Lower lobe of right lung (tissue), 2 donors: ENCODE measurements around the gene MMP15. TPM values are rescaled to one million over a fixed set of nuclear protein-coding genes. Genes with fewer than 3 reads are reported as not detected.
"Not testable (repeated sequence)": the region's sequence is repeated elsewhere in the genome, so short reads cannot be mapped to it uniquely, and the experiment has no call there.

Experiments used
- ATAC-seq, 2 donors: fragments of 200-7000 bp; cut with Tn5 transposase; one replicate each; pipeline ENCODE4 v1.9.1; 2020 to 2022; ENCODE audit warnings: mild to moderate bottlenecking in 2 of 2, moderate library complexity in 2 of 2
- DNase-seq: peaks from one replicate; pipeline ENCODE4 v3.0.0-alpha.2; 2020
- H3K27ac ChIP-seq: fragments of 200-600 bp; one replicate; pipeline ENCODE4 v1.8.0; 2022
- H3K27me3 ChIP-seq: fragments of 200-600 bp; one replicate; pipeline ENCODE4 v1.8.0; 2022; ENCODE audit warnings: low read depth
- H3K36me3 ChIP-seq: fragments of 200-600 bp; one replicate; pipeline ENCODE4 v1.8.0; 2022; ENCODE audit warnings: mild to moderate bottlenecking
- H3K4me1 ChIP-seq: fragments of 200-600 bp; one replicate; pipeline ENCODE4 v1.8.0; 2022
- H3K4me3 ChIP-seq: fragments of 200-600 bp; one replicate; pipeline ENCODE4 v1.8.0; 2022; ENCODE audit warnings: mild to moderate bottlenecking
- H3K9me3 ChIP-seq: fragments of 200-600 bp; one replicate; pipeline ENCODE4 v1.8.0; 2022
- intact Hi-C: fragments of 100-400 bp; cut with DNase I; formaldehyde crosslinking; loops from one replicate; pipeline ENCODE4 v1.11.0; 2022
- long read RNA-seq: library from polyadenylated mRNA; unstranded; transcript quantifications from one replicate; pipeline ENCODE4 v2.0.0, GENCODE V29; 2021
- total RNA-seq: library from RNA; stranded (reverse); fragmentation: NEBNext Ultra II Directional; extraction: Animal tissue kit (Norgen Biotek cat#: 25700); gene quantifications from one replicate; pipeline ENCODE4 v1.2.1, GENCODE V29; 2021
- TF ChIP-seq, protein P1 (sequence below): fragments of 200-600 bp; IDR thresholded peaks from one replicate; pipeline ENCODE4 v1.8.0; 2022; ENCODE audit warnings: antibody characterized with exemption, mild to moderate bottlenecking
- donor health status: DM: no; HTN: yes; CAD: no; lungs with severe emphysema.

The MMP15 gene
- 21.5 TPM for total RNA-seq
- long read RNA-seq, full-length matches to known transcripts, result 4 of 14 reads
- long read RNA-seq, partial matches to known transcripts, result 4 of 14 reads
- long read RNA-seq, other reads (novel, unspliced or antisense), result 6 of 14 reads

DNA sequence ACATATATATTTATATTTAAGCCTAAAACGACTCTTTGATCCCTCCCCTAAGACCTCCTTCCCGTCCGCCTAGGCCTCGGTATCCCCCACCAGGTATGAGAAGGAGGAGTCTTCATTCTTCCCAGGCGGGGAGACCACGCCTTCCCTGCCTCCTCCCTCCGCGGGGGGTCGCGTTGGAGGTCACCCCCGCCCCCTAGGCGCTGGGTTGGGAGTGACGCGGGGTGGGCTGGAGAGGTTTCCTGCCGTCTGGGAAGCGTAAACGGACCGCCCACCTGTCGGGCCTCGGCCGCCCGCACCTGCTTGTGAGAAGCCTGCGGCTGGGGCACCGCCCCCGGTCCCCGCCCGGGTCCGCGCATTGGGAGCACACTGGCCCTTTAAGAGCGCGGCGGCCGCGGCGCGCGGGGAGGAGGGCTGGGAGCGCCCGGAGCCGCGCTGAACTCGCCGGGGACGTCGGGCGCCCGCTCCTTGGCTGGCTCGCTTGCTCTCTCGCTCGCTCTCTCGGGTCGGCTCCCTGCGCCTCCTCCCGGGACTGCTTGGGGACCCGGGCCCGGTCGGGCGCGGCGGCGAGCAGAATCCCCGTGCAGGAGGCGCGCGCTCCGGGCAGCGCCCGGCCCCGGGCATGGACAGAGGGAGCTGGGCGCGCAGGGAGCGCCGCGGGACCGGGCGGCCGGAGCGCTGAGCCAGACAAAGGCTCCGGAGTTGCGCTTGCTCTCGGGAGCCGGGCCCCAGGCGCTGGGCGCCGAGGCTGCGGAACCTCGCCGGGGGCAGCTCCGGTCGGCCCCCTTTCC is at the start of gene MMP15:
MMP15 (plus strand) TSS at position 404 of the 788 bp plus-strand sequence. CDS start 597 bp downstream, outside the sequence.
- ATAC-seq, result peak; percentile 86 to 87
- Histone ChIP-seq H3K27ac (peak within 1 kb of the TSS; percentile 87), H3K27me3 (no peaks in the 10 kb centered on the region), H3K4me3 (peak within 1 kb of the TSS; percentile 81), H3K9me3 (no peaks in the 10 kb centered on the region), H3K4me1 (peaks cover 88% of the 10 kb centered on the region), H3K36me3 (no peaks in the 10 kb centered on the region)
- intact Hi-C loops, result loop anchor here (10.0 kb wide), 1 partner anchor 99 kb away; the partner anchor contains the start of gene CFAP20
- TF ChIP-seq, protein P1, sequence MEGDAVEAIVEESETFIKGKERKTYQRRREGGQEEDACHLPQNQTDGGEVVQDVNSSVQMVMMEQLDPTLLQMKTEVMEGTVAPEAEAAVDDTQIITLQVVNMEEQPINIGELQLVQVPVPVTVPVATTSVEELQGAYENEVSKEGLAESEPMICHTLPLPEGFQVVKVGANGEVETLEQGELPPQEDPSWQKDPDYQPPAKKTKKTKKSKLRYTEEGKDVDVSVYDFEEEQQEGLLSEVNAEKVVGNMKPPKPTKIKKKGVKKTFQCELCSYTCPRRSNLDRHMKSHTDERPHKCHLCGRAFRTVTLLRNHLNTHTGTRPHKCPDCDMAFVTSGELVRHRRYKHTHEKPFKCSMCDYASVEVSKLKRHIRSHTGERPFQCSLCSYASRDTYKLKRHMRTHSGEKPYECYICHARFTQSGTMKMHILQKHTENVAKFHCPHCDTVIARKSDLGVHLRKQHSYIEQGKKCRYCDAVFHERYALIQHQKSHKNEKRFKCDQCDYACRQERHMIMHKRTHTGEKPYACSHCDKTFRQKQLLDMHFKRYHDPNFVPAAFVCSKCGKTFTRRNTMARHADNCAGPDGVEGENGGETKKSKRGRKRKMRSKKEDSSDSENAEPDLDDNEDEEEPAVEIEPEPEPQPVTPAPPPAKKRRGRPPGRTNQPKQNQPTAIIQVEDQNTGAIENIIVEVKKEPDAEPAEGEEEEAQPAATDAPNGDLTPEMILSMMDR, result no peak
- peak; percentile 94 for DNase-seq

DNA sequence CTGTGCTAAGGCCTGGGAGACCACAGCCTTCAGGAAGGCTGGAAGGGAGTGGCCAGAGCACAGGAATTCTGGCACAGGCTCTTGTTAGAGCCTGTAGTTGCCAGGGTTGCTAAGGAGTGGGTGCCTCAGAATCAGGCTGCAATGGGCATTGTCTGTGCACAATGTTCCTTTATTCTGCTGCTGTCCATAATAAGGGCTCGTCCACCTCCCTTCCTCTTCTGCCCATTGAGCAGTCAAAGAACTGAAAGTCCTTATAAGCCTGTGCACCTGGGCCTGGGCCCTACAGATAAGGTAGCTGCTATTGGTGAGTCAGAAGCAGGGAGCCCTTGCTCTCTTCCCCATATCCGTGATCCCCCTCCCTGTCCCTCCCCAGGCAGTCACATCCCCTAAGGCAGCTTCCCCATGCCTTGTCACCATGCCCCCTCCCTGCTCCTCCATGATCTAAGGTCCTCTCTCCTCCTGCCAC is 49.2 kb upstream of the MMP15 start:
- peak; percentile 44 for DNase-seq
- TF ChIP-seq, protein P1, result no peak

DNA sequence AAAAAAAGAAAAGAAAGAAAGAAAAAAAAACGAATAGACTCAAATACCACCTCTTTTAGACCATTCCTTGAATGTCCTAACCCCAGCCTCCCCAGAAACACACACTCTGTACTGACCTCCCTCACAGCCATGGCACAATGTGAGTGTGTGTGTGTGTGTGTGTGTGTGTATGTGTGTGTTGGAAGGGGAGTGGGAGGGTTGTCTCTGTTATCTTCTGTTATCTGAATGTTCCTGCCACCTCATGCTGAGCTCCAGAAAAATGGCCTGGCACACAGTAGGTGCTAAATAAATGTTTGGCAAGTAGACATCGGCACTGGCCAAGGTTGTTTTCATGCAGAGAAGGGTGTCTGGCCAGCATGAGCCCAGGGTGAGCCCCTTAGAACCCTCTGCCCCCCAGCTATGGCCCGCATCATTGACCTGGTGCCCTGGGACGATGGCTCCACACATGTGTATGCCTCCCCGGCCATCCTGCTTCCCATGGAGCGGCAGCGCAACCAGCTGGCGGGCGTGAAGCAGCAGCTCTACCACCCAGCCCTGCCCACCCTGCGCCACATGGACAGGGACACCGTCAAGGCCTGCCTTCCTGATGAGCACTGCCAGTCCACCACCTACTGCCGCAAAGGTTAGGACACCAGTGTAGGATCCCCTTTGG is 48.0 kb upstream of the MMP15 start:
- H3K4me1 ChIP-seq, result no peaks in the 10 kb centered on the region
- no peak overlapping the region for H3K27ac ChIP-seq
- TF ChIP-seq, protein P1, result no peak
- H3K27me3 ChIP-seq, result no peaks in the 10 kb centered on the region
- DNase-seq (peak; percentile 44), ATAC-seq (no peak)
- intact Hi-C loops, result no loop called here
- no peaks in the 10 kb centered on the region for H3K36me3 ChIP-seq
- no peaks in the 10 kb centered on the region for H3K9me3 ChIP-seq
- H3K4me3 ChIP-seq, result no peak overlapping the region

More for the DNA sequence above, 49.2 kb upstream of the MMP15 start:
- peak overlapping the region; percentile 22 for H3K27ac ChIP-seq
- intact Hi-C loops, result no loop called here
- H3K4me3 ChIP-seq, result no peak overlapping the region
- H3K4me1 ChIP-seq, result no peaks in the 10 kb centered on the region
- ATAC-seq, result peak; percentile 83 to 86
- H3K27me3 ChIP-seq, result no peaks in the 10 kb centered on the region
- no peaks in the 10 kb centered on the region for H3K9me3 ChIP-seq
- H3K36me3 ChIP-seq, result no peaks in the 10 kb centered on the region

DNA sequence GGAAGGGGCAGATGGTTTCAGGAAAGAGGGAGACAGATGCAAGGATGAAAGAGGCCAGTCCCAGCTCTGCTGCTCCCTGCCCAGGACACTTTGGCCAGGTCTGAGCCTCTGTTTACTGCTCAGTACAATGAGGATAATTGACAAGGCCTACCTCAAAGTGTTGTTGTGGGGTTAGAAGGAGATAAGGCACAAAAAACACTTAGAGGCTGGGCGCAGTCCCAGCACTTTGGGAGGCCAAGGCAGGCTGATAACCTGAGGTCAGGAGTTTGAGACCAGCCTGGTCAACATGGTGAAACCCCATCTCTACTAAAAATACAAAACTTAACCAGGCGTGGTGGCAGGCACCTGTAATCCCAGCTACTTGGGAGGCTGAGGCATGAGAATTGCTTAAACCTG is 47.5 kb upstream of the MMP15 start:
- H3K9me3 ChIP-seq, intact Hi-C loops, ATAC-seq, H3K27ac ChIP-seq, H3K4me1 ChIP-seq, H3K27me3 ChIP-seq, DNase-seq, H3K36me3 ChIP-seq, H3K4me3 ChIP-seq: not testable (repeated sequence)

DNA sequence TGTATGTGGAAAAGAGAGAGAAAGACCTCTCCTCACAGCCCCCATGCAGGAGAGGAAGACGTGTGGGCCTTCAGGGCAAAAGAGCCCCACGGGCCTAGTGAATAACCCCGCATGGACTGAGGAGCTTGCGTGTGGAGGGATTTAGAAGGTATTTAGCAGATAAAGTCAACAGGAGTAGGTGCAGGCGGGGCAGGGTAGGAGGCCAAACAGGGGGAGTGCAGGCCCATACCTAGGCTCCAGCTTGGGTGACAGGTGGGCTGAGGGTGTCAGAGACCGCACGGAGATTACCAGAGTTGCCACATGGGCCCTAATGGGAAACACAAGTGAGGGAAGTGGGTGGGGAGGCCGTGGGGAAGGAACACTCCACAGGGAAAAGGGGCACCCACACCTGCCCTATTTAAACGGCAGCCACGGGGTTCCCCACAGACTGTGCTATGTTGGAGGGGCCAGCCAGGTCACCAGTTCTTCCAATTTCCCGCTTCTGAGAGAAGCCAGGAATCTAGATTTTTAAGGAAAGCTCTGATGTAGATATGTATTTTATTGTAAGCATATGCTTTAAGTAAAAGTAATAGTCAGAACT is 46.5 kb upstream of the MMP15 start:
- no peak overlapping the region for H3K4me3 ChIP-seq
- TF ChIP-seq, protein P1, result no peak
- intact Hi-C loops, result no loop called here
- no peaks in the 10 kb centered on the region for H3K27me3 ChIP-seq
- DNase-seq, result peak; percentile 24
- H3K4me1 ChIP-seq, result peaks cover 1% of the 10 kb centered on the region
- no peak for ATAC-seq
- no peaks in the 10 kb centered on the region for H3K36me3 ChIP-seq
- H3K9me3 ChIP-seq, result no peaks in the 10 kb centered on the region
- H3K27ac ChIP-seq, result no peak overlapping the region
